Astrocyte of the spinal cord (primary cell): ENCODE results near the gene HDAC6.

ENCODE experiments used
- DNase-seq: peaks from one replicate; pipeline ENCODE4 v3.0.0; 2011; ENCODE audit warnings: low read depth, low spot score
- H3K4me3 ChIP-seq: 2 replicates; pipeline ENCODE4 v1.5.1; 2011; ENCODE audit warnings: low read depth, mild to moderate bottlenecking, low read length, moderate library complexity
- in situ Hi-C: cut with HindIII; loops from 2 replicates; pipeline ENCODE4 v1.10.0; 2017; ENCODE audit warnings: low sequenced_read_pairs
- TF ChIP-seq, protein P1 (sequence below): IDR thresholded peaks from 2 replicates; pipeline ENCODE4 v1.5.1; 2012; ENCODE audit warnings: low read depth, mild to moderate bottlenecking, low read length, inconsistent platforms

The HDAC6 gene

DNA sequence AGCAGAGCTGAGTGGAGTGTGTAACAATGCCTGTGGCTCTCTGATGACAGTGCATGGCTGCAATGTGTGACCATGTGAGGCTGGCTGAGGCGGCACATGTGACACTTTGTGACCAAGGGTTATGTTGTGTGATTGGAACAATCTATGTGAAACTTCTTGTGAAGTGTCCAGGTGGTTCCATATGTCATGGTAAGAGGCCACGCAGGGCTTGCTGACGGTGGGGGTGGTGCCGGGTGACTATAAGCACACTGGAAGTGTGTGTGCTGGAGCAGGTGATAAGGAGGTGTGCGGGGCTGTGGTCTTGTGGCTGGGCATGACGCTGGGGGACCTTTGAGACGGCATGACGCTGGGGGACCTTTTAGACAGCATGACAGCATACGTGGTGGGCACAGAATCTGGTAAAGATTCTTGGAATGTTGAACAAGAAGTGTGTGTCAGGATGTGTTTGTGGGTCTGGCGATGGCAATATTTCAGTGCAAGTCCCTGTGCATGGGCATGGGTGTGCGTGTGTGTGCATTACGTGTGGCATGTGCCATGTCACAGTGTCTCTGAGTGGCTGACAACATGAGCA is 7.4 kb upstream of the HDAC6 start:
- TF ChIP-seq, protein P1, sequence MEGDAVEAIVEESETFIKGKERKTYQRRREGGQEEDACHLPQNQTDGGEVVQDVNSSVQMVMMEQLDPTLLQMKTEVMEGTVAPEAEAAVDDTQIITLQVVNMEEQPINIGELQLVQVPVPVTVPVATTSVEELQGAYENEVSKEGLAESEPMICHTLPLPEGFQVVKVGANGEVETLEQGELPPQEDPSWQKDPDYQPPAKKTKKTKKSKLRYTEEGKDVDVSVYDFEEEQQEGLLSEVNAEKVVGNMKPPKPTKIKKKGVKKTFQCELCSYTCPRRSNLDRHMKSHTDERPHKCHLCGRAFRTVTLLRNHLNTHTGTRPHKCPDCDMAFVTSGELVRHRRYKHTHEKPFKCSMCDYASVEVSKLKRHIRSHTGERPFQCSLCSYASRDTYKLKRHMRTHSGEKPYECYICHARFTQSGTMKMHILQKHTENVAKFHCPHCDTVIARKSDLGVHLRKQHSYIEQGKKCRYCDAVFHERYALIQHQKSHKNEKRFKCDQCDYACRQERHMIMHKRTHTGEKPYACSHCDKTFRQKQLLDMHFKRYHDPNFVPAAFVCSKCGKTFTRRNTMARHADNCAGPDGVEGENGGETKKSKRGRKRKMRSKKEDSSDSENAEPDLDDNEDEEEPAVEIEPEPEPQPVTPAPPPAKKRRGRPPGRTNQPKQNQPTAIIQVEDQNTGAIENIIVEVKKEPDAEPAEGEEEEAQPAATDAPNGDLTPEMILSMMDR, result no peak
- DNase-seq, result no peak
- in situ Hi-C loops, result no loop called here
- H3K4me3 ChIP-seq, result no peak overlapping the region

DNA sequence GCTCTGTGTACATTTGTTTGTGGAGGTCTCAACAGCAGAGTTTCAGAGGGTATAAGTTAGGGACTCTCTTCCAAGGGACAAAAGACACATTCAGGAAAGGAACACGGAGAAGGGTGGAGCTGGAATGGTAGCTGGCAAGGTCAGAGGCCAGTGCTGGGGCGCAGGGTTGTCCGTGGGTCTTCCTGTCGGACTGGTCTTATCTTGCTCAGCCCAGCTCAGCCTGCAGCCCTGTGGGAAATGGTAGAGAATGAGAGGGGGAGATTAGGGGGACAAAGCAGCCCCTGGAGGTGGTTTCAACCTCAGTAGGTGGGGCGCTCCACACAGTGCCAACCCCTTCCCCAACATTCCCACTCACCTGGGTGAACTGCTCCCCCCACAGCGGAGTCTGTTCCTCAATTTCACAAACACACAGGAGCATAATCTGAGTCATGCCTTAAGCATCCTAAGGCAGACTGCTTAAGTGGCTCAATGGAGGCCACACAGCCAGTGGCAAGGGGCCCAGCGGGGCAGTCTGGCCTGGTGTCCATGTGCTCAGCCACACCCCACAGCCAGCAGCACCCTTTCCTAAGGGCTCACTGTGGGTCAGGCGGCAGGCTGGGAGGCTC is 6.9 kb upstream of the HDAC6 start:
- peak; percentile 39 for DNase-seq
- TF ChIP-seq, protein P1, result no peak
- in situ Hi-C loops, result no loop called here
- no peak overlapping the region for H3K4me3 ChIP-seq

DNA sequence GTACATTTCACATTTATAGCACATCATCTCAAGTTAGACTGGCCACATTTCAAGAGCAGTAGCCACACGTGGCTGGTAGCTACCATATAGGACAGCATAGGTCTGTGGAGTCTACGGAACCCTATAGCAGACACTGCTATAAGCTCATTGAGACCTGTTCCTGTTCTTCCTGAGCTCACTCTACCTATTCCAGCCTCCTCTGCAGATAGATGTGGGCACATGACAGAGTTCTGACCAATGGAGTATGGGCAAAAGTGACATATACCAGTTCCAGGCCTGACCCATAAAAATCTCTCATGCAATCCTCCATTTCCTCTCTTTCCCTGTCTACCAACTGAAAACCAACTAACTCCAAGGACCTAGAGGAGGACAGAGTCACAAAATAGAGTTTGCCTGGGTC is 3.5 kb upstream of the HDAC6 start:
- no peak overlapping the region for H3K4me3 ChIP-seq
- no peak for DNase-seq
- in situ Hi-C loops, result no loop called here
- TF ChIP-seq, protein P1, result no peak

DNA sequence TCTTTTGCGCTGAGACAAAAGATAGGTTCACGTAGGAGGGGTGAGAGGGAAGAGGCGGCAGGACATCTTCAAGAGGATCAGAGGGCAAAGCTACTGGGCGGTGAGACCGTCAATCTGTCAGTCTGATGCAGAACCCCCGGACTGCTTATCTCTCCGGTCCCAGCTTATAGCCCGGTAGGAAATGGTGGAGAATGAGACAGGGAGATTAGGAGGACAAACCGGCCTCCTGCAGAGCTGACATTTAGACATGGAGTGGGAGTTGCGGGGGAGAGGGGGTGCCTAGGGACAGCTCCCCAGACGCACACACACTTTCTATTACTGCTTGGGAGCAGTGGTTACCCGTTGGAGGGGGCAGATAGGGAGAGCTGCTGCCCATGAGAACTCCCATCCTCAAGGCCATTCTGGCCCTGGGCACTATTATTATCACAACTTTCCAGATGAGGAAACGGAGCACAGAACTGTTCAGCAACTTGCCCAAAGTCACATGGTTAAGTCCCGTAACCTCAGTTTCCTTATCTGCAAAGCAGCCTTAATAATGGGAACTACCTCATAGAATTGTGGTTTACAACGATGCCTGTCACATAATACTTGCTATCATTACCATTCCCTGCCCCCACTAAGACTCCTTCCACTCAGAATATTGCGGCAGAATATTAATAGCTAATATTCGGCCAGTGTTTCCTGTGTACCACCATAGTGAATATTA is 1.1 kb upstream of the HDAC6 start:
- in situ Hi-C loops, result no loop called here
- DNase-seq, result no peak
- H3K4me3 ChIP-seq, result peak overlapping the region; percentile 66
- TF ChIP-seq, protein P1, result no peak

DNA sequence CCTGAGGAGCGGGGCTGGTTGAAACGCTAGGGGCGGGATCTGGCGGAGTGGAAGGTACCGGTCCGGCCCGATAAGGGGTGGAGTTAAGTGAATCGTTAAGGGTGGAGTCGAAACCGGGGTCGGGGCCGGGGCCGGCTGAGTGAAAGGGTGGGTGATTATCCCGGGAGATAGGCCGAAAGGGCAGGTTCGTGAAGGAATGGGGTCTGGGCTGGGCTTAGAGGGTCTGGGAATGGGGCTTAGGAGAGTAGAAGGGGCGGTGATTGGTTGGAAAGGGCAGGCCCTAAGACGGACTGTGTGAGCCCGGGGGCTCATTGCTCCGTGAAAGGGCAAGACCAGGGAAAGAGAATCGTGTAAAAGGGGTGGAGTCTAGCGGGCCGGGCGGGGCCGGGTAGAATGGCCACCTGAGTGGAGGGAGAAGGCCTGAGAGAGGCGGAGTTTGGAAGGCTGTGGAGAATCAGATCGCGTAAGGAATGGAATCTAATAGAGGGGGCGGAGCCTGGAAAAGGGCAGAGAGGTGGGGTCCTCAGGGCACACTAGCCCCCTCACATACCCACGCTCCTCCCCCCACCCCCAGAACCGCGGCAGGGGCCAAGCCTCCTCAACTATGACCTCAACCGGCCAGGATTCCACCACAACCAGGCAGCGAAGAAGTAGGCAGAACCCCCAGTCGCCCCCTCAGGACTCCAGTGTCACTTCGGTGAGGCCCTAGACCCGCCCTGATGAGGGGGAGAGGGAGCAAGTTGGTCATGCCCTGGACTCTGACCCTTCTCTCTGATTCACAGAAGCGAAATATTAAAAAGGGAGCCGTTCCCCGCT is 430 bp downstream of the HDAC6 start:
- H3K4me3 ChIP-seq, result peak overlapping the region; percentile 72
- TF ChIP-seq, protein P1, result no peak
- DNase-seq, result peak; percentile 86
- in situ Hi-C loops, result no loop called here

DNA sequence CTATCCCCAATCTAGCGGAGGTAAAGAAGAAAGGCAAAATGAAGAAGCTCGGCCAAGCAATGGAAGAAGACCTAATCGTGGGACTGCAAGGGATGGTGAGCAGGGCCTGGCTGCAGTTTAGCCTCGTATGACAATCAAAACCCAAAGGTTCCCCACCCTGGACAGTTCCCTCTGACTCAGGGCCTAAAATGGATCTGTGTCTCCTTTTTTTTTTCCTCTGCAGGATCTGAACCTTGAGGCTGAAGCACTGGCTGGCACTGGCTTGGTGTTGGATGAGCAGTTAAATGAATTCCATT is 986 bp downstream of the HDAC6 start:
- DNase-seq, result no peak
- TF ChIP-seq, protein P1, result no peak
- in situ Hi-C loops, result no loop called here
- peak overlapping the region; percentile 72 for H3K4me3 ChIP-seq
